ENCODE results near the gene TMEM131.
A peak's percentile ranks its signal among the peaks of the same experiment; 100 is the strongest.
"Not testable (repeated sequence)": the region's sequence is repeated elsewhere in the genome, so short reads cannot be mapped to it uniquely, and the experiment has no call there.

TMEM131 gene

DNA sequence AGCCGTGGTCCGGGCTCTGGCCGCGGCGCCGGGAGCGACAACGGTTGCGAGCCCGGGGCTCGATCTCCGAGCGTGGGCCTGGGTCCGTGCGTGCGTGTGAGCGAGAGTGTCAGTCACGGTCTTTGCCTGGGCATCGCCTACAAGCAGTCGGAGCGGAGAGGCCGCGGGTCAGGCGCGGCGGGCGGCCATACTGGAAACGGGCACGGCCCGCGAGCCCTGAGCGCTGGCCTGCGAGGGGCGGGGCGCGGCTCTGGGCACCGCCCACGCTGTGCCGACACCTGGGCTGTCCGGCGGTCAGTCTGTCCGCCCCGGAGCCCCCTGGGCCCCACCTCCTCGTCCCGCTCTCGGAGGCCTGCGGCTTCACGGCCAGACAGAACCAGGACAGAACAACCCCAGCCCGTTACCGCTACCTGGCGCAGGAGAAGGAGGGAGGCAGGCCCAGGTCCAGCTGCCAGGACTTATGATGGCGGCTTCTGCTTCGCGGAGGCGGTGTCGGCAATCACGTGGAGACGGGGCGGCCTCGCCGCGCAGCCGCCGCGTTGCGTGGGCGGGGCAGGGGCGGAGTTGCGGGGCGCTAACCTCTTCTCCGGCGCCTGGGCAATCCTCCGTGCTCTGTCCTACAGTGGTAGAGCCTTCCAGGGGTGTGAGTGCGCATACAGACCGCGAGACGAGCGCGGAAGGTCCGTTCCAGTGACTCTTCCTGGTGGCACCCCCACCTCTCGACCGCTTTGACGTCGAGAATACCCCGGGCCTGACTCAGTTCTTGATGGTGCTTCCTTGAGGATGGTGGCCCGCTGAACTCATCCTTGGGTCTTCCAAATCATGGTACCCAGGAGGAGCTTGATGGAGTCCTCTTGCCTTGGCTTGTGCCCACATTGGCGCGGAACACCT lies at the start of gene TMEM131:
Gene TMEM131 (minus strand): TSS at position 215 of the 891 bp plus-strand sequence. CDS start 286 bp downstream, outside the sequence.
- TF ChIP-seq, protein P1, sequence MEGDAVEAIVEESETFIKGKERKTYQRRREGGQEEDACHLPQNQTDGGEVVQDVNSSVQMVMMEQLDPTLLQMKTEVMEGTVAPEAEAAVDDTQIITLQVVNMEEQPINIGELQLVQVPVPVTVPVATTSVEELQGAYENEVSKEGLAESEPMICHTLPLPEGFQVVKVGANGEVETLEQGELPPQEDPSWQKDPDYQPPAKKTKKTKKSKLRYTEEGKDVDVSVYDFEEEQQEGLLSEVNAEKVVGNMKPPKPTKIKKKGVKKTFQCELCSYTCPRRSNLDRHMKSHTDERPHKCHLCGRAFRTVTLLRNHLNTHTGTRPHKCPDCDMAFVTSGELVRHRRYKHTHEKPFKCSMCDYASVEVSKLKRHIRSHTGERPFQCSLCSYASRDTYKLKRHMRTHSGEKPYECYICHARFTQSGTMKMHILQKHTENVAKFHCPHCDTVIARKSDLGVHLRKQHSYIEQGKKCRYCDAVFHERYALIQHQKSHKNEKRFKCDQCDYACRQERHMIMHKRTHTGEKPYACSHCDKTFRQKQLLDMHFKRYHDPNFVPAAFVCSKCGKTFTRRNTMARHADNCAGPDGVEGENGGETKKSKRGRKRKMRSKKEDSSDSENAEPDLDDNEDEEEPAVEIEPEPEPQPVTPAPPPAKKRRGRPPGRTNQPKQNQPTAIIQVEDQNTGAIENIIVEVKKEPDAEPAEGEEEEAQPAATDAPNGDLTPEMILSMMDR (IDR thresholded peaks at IDR 0.05; ENCODE audit: extremely low read depth, insufficient read depth, missing control alignments), result no peak
- in situ Hi-C loops (cut with MboI; ENCODE audit: low pct_unique_long_range_greater_than_20kb, low sequenced_read_pairs, unreplicated experiment), result no loop called here

DNA sequence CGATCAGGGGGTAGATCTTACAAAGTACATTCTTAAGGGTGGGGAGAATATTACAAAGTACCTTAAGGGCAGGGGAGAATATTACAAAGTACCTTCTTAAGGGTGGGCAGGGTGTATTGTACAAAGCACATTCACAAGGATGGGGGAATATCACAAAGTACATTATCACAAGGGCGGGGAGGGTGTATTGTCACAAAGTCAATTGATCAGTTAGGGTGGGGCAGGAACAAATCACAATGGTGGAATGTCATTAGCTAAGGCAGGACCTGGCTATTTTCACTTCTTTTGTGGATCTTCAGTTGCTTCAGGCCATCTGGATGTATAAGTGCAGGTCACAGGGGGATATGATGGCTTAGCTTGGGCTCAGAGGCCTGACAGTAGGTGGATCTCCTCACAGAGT lies 49.0 kb upstream of the TMEM131 start:
- DNase-seq (ENCODE audit: low spot score); in situ Hi-C loops (cut with MboI; ENCODE audit: low pct_unique_long_range_greater_than_20kb, low sequenced_read_pairs, unreplicated experiment): not testable (repeated sequence)

More for the DNA sequence above, at the start of gene TMEM131:
- DNase-seq (ENCODE audit: low spot score), result peak; percentile 95

- in situ Hi-C loops (cut with MboI; ENCODE audit: low pct_unique_long_range_greater_than_20kb, low sequenced_read_pairs, unreplicated experiment), result no loop called here
- TF ChIP-seq, protein P1 (IDR thresholded peaks at IDR 0.05; ENCODE audit: extremely low read depth, insufficient read depth, missing control alignments), result no peak
- no peak for DNase-seq (ENCODE audit: low spot score)
Measured at GRCh38 chr2:98043101-98043500, 47.4 kb upstream of the TMEM131 start.

GRCh38 chr2:98040331-98040939 lies 44.7 kb upstream of the TMEM131 start:
- TF ChIP-seq, protein P1 (IDR thresholded peaks at IDR 0.05; ENCODE audit: extremely low read depth, insufficient read depth, missing control alignments), result no peak
- in situ Hi-C loops (cut with MboI; ENCODE audit: low pct_unique_long_range_greater_than_20kb, low sequenced_read_pairs, unreplicated experiment), result no loop called here

DNA sequence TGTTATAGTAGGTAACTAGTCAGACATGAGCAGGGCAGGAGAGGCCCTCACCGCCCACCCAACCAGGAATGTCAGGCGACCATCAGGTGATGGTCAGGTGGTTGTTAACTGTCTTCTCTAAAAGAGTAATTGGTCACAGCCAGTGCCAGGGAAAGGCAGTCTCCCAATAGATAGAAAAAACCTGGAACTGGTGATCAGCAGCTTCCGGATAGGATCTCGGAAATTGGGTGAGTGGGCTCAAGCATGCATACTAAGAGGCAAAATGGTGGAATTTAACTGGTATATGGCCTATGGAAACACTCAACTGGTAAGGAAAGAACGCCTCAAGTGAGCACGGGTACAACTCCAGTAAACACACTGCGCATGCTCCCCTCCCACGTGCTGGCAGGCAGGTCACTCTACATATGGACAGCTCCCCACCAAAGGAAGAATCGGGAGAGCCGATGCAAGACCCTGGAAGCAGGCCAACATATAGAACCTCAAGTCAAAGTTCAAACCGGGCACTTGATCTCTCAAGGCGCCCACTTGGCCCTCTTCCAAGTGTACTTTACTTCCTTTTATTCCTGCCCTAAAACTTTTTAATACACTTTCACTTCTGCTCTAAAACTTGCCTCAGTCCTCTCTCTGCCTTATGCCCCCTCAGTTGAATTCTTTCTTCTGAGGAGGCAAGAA lies 43.5 kb upstream of the TMEM131 start:
- in situ Hi-C loops (cut with MboI; ENCODE audit: low pct_unique_long_range_greater_than_20kb, low sequenced_read_pairs, unreplicated experiment), result no loop called here
- TF ChIP-seq, protein P1 (IDR thresholded peaks at IDR 0.05; ENCODE audit: extremely low read depth, insufficient read depth, missing control alignments), result no peak
- no peak for DNase-seq (ENCODE audit: low spot score)

More at GRCh38 chr2:98040331-98040939, 44.7 kb upstream of the TMEM131 start:
- no peak for DNase-seq (ENCODE audit: low spot score)

DNA sequence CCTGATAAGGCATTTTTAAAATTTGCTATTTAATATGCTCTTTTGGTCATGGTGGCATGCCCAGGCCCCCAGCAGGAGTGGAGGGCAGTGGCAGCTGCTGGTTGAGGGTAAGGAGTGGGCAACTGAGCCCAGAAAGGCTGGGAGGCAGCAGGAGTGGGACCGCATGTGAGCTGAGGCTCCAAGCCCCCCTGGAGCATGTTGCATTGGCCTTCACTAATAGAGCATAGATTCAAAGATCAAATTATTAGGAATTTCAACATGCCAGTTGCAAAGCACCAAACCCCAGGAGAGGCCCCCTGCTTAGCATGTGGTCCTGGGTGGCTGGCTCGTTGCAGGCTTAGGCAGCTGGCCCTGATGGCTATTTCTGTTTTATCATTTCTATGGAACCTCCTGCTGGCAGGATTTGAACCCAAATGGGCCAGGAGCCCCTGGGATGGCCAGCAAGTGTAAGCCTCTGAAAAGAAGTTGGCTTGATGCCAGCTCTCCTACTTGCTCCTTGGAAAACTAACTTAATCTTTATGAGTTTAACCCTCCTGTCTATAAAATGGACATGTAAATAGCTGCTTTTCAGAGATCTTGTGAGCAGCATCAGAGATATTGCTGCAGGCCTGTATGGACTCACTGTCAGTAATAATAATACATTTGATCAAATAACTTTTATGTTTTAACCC lies 42.1 kb upstream of the TMEM131 start:
- in situ Hi-C loops (cut with MboI; ENCODE audit: low pct_unique_long_range_greater_than_20kb, low sequenced_read_pairs, unreplicated experiment), result no loop called here
- TF ChIP-seq, protein P1 (IDR thresholded peaks at IDR 0.05; ENCODE audit: extremely low read depth, insufficient read depth, missing control alignments), result no peak
- DNase-seq (ENCODE audit: low spot score), result no peak

Data from GM13977 (cell line).